Activated T-cell treated with anti-CD3 and anti-CD28 coated beads for 24 hours (primary cell): ENCODE results near the gene MALRD1.
"Not testable (repeated sequence)": the region's sequence is repeated elsewhere in the genome, so short reads cannot be mapped to it uniquely, and the experiment has no call there.

Experiments used
- DNase-seq: peaks from one replicate; pipeline ENCODE4 v3.0.0-alpha.2; 2020; ENCODE audit warnings: low read depth

The MALRD1 gene

DNA sequence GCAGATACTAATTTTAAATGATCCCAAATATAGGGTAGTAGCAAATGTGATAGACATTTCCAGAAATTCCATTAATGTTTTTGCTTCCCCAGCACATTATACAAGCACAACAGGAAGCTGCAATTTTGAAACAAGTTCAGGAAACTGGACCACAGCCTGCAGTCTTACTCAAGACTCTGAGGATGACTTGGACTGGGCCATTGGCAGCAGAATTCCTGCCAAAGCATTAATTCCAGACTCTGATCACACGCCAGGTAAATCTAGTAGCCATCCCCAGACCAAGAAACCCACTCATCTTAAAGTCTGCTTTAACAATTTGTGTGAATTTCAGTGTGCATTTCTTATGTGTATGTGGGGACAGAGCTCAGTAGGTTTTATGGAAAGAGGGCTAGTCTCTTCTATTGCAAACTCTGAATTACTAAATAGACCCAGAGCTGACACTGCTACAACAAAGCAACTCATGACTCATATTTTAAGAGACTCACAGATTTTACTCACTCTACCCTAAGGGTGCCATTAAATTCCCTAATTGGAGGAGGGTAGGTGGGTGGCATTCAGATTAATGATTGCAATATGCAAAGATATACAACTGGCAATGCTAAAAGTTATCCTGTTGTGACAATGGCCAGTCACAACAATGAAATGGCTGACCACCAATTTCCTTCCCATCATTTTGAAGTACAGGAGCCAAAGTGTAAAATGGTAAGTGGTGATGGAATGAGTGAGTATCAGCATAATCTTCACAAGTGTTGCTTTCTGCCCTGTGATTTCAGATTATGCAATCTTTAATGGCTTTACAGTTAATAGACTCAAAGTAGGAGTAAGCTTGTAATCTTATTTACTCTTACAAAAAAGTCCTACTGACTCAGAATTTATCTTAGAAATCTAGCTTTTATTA, 450.0 kb downstream of the MALRD1 start:
- no peak for DNase-seq

DNA sequence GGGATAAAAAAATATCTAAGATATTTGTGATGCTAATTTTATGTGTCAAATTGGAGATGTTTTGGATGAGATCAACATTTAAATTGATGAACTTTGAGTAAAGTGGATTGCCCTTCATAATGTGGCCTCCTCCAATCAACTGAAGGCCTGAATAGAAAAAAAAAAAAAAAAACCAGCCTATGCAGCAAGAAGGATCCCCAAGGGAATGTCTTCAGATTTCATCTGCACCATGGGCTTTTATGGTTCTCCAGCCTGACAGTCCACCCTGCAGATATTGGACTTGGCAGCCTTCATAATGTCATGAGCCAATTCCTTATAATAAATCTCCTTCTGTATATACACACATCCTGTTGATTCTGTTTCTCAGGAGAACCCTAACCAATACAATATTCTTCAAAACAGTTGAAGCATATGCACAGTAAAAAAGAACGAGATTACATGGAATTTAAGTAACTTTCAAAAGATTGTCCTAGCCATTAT, 450.7 kb downstream of the MALRD1 start:
- DNase-seq = no peak

DNA sequence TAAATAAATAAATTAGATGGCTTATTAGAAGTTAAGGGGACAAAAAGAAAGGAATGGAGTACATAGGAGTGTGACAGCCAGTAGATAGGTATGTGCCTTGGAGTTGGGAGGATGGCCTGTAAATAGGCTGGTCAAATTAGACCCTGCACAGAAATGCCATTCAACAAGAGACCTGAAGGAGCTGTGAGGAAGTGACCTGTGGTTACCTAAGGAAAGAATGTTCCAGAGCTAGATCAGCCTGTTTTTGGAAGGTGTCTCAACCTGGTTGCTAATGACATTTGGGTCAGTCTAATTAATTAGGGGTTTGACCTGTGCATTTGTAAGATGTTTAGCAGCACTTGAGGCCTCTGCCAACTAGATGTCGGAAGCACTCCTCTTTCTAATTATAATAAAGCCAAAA, 452.4 kb downstream of the MALRD1 start:
- no peak for DNase-seq

DNA sequence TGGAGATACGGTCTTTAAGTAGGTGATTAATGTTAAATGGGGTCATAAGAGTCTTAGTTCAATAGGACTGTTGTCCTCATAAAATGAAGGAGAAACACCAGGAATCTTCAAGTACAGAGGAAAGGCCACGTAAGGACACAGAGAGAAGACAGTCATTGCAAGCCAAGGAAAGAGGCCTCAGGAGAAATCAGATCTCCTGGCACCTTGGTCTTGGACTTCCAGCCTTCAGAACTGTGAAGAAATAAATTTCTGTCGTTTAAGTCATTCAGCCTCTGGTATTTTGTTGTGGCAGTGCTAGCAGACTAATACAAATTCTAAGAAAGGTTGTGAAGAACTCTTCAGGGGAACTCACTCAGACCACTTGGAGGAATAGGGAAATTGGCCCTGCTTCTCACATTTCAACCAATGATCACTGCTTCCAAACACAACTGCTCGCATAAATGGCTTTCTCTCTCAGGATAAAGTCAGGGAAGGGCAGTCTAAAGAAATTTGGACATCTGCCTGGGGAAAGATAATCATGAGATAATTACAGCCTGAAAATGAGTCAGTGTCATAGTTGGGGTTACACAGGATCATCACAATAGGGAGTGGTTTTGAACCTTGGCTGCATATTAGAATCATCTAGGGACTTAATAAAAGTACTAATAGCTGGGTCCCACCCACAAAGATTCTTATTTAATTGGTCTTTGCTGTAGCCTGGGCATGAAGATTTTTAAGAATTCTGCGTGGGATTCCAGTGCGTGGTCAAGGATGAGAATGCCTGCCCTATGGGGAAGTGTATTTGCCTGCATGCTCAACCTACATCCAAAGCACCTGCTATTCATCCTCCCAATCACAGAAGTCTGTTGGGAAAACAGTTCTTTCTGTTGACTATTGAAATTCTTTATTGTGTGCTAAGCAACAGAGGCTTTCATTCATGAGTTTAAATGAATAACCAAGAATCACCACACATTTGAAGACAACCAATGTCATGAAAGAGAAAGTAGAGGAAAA, 457.0 kb downstream of the MALRD1 start:
- DNase-seq = no peak

DNA sequence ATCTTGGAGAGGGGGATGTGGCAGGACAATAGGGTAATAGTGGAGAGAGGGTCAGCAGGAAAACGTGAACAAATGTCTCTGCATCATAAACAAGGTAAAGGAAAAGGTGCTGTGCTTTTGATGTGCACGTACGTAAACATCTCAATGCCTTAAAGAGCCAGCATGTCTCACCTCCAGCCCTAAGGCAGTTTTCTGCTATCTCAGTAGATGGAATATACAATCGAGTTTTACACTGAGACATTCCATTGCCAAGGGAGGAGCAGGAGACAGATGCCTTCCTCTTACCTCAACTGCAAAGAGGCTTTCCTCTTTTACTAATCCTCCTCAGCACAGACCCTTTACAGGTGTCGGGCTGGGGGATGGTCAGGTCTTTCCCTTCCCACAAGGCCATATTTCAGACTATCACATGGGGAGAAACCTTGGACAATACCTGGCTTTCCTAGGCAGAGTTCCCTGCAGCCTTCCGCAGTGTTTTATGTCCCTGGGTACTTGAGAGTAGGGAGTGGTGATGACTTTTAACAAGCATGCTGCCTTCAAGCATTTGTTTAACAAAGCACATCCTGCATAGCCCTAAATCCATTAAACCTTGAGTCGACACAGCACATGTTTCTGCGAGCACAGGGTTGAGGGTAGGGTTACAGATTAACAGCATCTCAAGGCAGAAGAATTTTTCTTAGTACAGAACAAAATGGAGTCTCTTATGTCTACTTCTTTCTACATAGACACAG, 461.6 kb downstream of the MALRD1 start:
- not testable (repeated sequence) for DNase-seq

DNA sequence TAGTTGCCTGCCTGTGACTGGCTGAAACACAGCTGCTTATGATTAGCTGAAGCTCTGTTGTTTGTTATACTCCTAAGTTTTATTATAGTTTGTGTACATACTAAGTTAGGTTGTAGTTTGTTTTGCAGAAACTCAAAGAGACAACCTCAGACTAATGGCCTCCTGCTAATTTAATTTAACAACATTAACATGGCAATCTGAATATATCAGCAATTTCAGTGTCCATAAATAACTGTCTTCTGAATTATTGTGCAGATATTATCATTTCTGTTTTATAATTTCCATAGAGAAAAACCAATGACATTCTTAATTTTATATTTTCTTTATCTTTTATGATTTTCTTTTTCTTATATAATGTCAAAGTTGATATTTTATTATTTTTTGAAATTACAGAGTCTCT, 469.5 kb downstream of the MALRD1 start:
- no peak for DNase-seq

DNA sequence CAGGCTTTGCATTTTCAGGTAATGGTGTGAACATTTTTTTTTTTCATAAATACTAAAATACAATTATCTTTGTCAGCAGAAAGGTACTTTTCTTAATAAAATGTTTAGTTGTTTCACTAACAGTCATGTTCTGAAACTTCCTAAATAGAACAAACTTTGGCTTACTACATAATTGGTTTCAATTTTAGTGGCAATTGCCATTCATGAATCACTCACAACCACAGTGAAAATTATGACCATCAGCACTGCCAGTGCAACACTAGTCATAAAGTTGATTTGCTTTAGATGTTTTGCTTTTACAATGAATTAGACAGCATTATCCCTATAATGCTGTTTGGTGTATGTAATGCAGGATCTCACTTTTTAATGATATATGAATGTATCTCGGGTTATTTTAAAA, 470.0 kb downstream of the MALRD1 start:
- no peak for DNase-seq

DNA sequence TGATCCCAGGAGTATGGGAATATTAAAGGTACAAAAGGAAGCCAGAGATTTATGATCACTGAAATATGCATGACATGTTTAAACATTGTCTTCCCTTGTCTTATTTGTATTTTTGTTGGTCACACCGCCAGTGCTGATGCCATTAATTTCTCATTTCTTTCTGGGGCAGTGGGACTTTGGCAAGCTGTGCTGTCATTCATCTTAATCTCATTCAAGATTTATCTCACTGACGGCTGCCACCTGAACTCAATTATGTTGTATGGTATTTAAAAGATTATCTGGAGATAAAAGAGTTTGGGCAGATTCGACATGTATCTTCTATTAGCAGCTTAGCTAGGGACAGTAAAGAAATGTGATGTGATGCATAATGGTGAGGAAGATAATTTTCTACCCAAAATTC, 482.7 kb downstream of the MALRD1 start:
- no peak for DNase-seq

DNA sequence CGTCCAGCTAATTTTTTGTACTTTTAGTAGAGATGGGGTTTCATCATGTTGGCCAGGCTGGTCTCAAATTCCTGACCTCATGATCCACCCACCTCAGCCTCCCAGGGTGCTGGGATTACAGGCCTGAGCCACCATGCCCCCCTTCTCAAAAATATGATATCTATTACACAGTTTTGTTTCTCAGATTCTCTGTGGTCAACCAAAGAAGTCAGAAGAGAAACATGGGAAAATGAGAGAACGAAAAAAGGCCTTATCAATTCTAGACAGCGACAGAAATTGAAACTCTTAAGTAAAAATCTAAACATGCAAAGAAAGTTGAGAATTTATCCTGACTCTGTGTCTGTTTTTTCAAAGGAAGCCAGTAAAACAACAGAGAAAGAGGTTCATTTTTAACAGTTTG, 483.8 kb downstream of the MALRD1 start:
- no peak for DNase-seq

DNA sequence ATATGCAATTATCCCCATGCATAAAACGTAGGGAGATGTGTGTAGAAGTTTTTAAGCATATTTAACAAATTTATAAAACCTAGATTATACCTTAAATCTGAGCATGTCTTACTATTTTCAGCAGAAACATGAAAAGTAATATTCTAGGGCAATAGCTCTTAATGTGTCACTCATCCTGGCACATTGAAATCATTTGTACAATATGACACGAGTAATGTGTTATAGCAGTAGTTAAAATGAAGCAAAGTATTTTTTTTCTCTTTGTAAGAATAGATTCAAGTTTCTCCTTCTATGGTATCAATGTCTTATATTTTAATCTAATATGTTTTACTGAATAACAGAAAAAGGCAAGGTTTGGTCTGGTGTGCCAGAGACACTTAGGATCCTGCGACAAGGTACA, 492.7 kb downstream of the MALRD1 start:
- no peak for DNase-seq

DNA sequence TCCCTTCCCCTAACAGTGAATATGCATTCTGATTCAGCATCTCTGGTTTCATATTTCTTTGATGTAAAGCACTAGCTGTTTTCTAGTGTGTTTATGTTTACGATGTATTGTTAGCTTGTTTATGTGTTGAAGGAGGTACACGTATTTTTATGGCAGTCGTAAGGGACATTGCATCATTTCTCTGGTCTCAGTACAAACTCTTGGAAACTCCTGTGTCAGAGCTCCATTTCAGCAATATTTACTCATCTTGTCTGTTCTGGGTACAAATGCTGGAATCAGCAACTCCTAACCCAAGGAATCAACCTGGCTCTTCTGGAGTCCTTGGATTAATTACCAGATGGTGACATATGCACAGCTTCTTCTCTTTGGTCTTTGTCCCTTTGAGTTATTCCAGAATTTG, 497.6 kb downstream of the MALRD1 start:
- no peak for DNase-seq

DNA sequence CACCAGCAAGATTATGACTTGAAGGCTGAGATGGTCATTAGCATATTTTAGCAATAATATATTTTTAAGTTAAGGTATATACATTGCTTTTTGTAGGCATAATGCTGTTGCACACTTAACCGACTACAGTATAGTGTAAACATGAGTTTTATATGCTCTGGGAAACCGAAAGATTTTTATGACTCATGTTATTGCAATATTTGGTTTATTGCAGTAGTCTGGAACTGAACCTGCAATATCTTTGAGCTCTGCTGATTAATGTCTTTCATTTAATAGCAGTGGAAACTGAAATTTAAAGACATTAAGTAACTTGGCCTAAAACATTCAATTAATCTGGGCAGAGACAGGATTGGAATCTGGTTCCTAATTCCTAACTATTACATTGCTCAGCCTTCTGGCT, 500.9 kb downstream of the MALRD1 start:
- DNase-seq = no peak

DNA sequence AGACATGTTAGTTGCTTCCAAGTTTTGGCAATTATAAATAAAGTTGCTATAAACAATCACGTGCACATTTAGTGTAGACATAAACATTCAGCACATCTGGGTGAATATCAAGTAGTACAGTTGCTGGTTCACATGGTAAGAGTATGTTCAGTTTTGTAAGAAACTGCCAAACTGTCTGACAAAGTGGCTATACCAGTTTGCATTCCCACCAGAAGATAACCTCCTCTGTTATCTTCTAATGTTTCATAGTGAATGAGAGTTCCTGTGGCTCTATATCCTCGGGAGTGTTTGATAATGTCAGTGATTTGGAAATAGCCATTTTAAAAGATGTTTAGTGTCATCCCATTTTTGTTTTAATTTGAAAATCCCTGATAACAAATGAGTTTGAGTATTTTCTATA, 508.1 kb downstream of the MALRD1 start:
- DNase-seq = no peak

DNA sequence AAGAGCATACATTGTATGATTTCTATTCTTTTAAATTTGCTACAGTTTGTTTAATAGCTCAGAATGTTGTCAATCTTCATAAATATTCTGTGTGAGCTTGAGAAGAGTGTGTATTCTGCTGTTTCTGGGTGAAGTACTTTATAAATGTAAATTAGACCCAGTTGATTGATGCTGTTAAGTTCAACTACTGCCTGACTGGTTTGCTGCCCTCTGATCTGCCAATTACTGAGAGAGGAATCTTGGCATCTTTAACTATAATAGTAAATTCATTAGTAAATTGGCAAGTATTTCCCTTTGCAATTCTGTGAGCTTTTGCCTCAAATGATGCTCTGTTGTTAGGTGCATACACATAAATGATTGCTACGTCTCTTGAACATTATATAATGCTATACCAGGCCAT, 512.6 kb downstream of the MALRD1 start:
- no peak for DNase-seq

DNA sequence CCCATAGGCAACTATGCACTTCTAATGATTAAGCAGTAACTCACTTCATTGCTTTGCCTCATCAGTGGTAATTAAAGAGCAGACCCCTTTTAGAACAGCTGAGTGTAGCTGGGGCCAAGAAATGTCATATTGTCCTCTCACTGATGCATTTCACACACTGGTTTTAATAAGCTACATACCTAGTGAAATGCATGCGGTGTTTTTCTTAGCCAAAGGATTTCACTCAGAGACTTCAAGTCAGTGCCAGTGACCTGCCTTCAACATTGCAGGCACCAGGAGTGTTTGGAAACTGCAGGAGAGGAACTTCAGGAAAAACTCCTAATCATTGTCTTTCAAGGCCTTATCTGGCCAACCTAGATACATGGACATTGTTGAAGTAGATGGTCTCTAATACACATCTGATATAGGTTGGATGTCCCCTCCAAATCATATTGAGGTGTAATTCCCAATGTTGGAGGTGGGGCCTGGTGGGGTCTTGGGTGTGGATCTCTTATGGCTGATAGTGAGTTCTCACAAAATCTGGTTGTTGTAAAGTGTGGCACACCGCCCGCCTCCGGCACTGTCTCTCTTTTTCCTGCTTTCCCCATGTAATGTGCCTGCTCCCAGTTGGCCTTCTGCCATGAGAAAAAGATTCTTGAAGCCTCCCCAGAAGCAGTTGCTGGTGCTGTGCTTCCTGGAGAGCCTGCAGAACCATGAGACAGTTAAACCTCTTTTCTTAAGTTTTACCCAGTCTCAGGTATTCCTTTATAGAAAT, 515.0 kb downstream of the MALRD1 start:
- DNase-seq = no peak

DNA sequence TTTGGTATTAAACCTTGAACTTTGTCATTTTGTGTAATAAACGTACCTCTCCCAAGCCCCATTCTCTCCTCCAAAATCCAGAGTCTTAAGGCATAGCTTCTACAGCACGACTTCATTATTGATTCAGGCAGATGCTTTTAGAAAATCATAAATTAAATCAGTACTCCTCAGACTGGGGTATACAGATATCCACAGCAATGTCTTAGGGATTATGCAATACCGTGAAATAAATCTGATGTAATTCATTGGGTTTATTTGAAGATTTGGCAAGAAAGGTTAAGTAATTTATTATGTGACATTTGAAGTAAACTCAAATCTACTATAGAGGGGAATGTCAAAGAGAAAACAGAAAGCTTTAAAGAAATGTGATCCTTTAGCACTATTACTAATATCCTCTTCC, 521.5 kb downstream of the MALRD1 start:
- no peak for DNase-seq

DNA sequence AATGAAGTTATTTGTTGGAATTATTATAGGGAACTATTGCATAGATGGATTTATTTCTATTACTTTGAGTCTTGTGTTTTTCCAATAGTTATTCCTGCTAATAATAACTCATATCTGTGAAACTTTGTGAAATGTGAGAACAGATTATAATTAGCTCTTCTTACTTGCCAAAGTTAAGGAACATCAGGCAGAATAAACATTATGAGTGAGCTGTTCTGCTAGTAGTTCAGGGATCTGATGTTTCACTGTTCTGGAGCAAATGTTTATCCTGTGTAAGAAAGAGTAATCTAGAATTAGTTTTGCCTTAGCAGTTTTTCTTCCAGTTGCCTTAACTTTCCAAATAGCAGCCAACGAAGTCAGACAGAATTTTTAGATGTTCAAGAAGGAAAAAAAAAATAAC, 522.4 kb downstream of the MALRD1 start:
- DNase-seq = no peak

DNA sequence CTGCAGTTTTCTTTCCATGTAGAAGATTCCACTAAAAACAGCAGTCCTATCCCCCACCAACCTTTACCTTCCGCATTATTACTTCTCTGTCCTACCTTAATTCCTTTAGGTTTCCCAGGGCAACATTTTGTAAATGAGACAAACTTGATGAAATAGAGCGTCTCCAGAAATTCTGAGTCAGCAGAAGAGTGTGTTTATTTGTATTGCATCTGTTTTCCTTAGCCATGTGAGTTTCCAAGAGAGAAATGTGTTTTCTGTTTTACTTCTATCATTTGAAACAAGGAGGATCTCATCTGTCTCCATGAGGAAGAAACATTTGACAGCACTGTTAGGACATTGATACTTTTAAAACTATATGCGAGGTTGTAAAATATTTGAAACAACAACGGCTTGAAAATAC, 523.5 kb downstream of the MALRD1 start:
- no peak for DNase-seq

DNA sequence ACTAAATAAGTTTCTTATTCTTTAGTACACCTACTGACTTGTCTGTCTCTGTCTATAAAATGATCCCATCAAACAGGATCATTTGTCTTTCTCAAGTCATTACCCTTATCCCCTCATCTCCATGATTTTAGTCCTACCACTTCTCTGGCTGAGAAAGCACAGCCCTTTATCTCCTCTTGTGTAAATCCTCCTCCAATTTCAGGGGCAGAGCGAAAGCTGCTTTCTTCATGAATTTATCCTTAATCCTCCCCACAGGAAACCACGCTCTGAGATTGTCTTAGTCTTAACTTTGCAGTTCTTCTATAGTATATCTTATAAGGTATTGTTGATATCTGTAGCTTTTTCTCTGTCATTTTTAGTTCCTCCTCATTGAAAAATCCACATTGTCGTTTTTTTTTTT, 528.0 kb downstream of the MALRD1 start:
- no peak for DNase-seq

DNA sequence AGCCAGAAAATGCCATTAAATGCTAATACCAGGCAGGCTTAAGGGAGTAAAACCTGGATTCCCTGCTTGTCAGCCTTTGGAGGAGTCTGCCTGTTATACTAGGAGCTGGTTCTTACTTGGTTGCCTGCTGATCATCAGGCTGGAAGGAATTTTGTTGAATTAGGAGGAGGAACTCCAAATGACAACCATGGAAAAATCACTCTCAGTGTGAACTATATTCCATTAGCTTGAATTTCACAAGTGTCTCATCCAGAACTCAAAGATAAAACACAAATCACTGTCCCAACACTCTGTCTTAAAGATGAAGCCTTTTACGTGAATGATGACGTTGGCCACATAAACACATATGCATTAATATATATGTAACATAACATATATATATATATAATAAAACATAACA, 528.8 kb downstream of the MALRD1 start:
- no peak for DNase-seq

DNA sequence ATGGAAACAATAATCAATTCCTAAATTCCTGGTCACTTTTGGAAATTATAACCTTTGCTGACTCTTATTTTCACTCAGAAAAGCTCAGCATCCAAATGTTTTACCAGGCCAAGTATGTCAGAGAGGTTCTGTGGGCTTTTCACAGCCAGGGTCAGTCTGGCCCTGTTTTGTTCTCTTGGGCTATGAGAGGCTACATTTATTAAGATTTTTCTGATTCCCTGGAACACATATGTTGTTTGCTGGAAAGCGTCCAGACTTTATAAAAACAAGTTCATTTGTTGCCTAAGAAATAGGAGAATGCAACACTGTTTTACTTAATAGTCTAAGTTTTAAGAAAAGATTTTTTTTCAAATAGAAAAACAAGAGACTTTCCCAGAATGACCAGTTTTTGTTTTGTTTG, 529.2 kb downstream of the MALRD1 start:
- DNase-seq = no peak
